Measurements from ENCODE around the gene TAP1.

DNA sequence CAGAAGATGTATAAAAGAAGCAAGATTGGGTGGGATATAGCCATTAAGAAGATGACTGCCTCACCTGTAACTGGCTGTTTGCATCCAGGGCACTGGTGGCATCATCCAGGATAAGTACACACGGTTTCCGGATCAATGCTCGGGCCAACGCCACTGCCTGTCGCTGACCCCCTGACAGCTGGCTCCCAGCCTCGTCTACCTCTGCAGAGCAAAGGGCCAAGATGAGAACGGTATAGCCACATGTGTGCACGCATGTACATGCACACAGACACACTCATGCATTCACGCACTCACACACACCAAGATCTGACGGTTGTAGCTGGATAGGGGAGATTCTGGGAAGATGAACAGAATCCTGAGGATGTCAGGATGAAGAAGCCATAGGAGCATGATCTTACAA is 6.5 kb downstream of the TAP1 start:
- TF ChIP-seq POLR2AphosphoS5 (IDR thresholded peaks at IDR 0.05; ENCODE audit: borderline replicate concordance, low read depth, low read length) (no peak), FOXP2 (optimal IDR thresholded peaks at IDR 0.05; ENCODE audit: control extremely low read depth, extremely low read length, insufficient read depth) (no peak), EZH2 (IDR thresholded peaks at IDR 0.05) (no peak)
